Bronchial epithelial cell (primary cell): ENCODE measurements around the gene CELF2. TPM values are rescaled to one million over a fixed set of nuclear protein-coding genes. Genes with fewer than 3 reads are reported as not detected.

Source experiments
- DNase-seq: peaks from one replicate; pipeline ENCODE4 v3.0.0-alpha.2; 2010; ENCODE audit warnings: low read depth
- FAIRE-seq: peaks from 2 replicates; lab custom pipeline; 2011; peaks lifted over from hg19 to GRCh38; lab: Jason Lieb, UNC
- H3K27me3 ChIP-seq: 2 replicates; pipeline ENCODE4 v1.5.1; 2011; ENCODE audit warnings: low read length; ENCODE audit not compliant: control insufficient read depth, insufficient read depth
- H3K36me3 ChIP-seq: 2 replicates; pipeline ENCODE4 v1.5.1; 2011; ENCODE audit warnings: low read length; ENCODE audit not compliant: control insufficient read depth, insufficient read depth
- H3K4me3 ChIP-seq: 2 replicates; pipeline ENCODE4 v1.5.1; 2011; ENCODE audit warnings: mild to moderate bottlenecking, low read depth, low read length, control low read depth
- total RNA-seq: library from RNA; depleted of rRNA; stranded (reverse); fragments of >200 nt; gene quantifications from 2 replicates; pipeline ENCODE4 v1.2.1, GENCODE V29; 2014
- TF ChIP-seq, protein P1 (sequence below): IDR thresholded peaks from 2 replicates; pipeline ENCODE4 v1.5.1; 2011; ENCODE audit warnings: mild to moderate bottlenecking, moderate library complexity, low read length, control low read depth, inconsistent platforms; ENCODE audit not compliant: insufficient read depth, severe bottlenecking

Gene CELF2
- total RNA-seq, 1 donor from 2014 or later: 2.1 TPM

- Histone ChIP-seq H3K36me3 (no peaks in the 10 kb centered on the region), H3K27me3 (no peaks in the 10 kb centered on the region), H3K4me3 (no peak overlapping the region)
- FAIRE-seq (no peak), DNase-seq (no peak)
- TF ChIP-seq, protein P1, sequence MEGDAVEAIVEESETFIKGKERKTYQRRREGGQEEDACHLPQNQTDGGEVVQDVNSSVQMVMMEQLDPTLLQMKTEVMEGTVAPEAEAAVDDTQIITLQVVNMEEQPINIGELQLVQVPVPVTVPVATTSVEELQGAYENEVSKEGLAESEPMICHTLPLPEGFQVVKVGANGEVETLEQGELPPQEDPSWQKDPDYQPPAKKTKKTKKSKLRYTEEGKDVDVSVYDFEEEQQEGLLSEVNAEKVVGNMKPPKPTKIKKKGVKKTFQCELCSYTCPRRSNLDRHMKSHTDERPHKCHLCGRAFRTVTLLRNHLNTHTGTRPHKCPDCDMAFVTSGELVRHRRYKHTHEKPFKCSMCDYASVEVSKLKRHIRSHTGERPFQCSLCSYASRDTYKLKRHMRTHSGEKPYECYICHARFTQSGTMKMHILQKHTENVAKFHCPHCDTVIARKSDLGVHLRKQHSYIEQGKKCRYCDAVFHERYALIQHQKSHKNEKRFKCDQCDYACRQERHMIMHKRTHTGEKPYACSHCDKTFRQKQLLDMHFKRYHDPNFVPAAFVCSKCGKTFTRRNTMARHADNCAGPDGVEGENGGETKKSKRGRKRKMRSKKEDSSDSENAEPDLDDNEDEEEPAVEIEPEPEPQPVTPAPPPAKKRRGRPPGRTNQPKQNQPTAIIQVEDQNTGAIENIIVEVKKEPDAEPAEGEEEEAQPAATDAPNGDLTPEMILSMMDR: no peak
Observed at GRCh38 chr10:11093771-11094736, 76.4 kb downstream of the CELF2 start.

GRCh38 chr10:11095374-11095801, 77.7 kb downstream of the CELF2 start:
- H3K4me3 ChIP-seq: no peak overlapping the region
- H3K27me3 ChIP-seq: no peaks in the 10 kb centered on the region
- DNase-seq: no peak
- no peaks in the 10 kb centered on the region for H3K36me3 ChIP-seq
- no peak for FAIRE-seq
- TF ChIP-seq, protein P1: no peak

- TF ChIP-seq, protein P1: no peak
- FAIRE-seq: no peak
- DNase-seq: no peak
- no peaks in the 10 kb centered on the region for H3K36me3 ChIP-seq
- no peaks in the 10 kb centered on the region for H3K27me3 ChIP-seq
- no peak overlapping the region for H3K4me3 ChIP-seq
Observed at GRCh38 chr10:11096422-11096821, 78.8 kb downstream of the CELF2 start.

- Histone ChIP-seq H3K4me3 (no peak overlapping the region), H3K36me3 (no peaks in the 10 kb centered on the region), H3K27me3 (no peaks in the 10 kb centered on the region)
- FAIRE-seq (peak; percentile 50), DNase-seq (no peak)
- TF ChIP-seq, protein P1: no peak
Observed at GRCh38 chr10:11097686-11098085, 80.0 kb downstream of the CELF2 start.

- no peak overlapping the region for H3K4me3 ChIP-seq
- TF ChIP-seq, protein P1: no peak
- H3K27me3 ChIP-seq: no peaks in the 10 kb centered on the region
- H3K36me3 ChIP-seq: no peaks in the 10 kb centered on the region
- FAIRE-seq (no peak), DNase-seq (no peak)
Observed at GRCh38 chr10:11098666-11099065, 81.0 kb downstream of the CELF2 start.
